HG03354 (cell line): Measurements from ENCODE around the gene PRPS1.

ENCODE experiments used
- ATAC-seq: cut with Tn5 transposase; IDR thresholded peaks from one replicate; pipeline ENCODE4 v1.9.1; 2021; ENCODE audit warnings: mild to moderate bottlenecking; ENCODE audit not compliant: unreplicated experiment, poor library complexity, severe bottlenecking

PRPS1 gene

GRCh38 chrX:107699616-107700015, 71.3 kb downstream of the PRPS1 start:
- no peak for ATAC-seq

- no peak for ATAC-seq
Observed at GRCh38 chrX:107700317-107700774, 72.0 kb downstream of the PRPS1 start.
